HG02763 (cell line): ENCODE measurements around the gene FASTKD3.

Experiments used
- ATAC-seq: cut with Tn5 transposase; IDR thresholded peaks from one replicate; pipeline ENCODE4 v1.9.1; 2021; ENCODE audit warnings: mild to moderate bottlenecking, moderate library complexity; ENCODE audit not compliant: unreplicated experiment

The FASTKD3 gene

DNA sequence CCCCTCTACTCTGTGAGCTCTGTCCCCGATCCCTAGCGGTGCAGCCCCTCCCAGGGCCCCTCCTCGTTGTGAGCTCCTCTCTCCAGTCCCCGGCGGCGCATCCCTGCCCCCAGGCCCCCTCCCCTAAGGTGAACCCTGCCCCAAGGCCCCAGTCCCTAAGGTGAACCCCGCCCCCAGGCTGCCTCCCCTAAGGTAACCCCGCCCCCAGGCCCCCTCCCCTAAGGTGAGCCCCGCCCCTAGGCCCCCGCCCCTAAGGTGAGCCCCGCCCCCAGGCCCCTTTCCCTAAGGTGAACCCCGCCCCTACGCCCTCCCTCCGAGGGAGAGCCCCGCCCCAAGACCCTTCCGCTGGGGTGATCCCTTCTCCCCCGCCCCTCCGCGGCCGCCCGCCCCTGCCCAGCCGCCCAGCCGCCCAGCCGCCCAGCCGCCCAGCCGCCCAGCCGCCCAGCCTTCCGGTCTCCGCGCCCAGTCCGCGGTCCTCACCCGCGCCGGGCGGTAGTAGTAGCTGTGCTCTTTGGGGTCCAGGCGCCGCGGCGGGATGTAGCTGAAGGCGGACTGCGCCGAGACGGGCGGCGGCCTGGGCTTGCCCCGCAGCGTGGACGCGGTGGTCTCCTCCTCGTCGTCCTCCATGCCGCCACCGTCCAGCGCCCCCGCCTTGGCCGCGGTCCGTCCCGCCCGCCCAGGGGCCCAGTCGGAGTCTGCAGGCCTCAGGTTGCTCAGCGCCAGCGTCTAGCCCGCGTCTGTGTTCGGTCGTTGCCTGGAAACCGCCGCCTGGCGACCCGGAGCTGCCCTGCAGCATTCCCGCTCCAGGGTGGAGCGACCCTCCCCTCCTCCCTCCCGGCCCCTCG, 18.2 kb downstream of the FASTKD3 start, which contains the start of gene CFAP90:
TSS of gene CFAP90 (minus strand) at position 739 of the 845 bp plus-strand sequence. CDS start at position 627, 112 bp downstream.
- no peak for ATAC-seq

DNA sequence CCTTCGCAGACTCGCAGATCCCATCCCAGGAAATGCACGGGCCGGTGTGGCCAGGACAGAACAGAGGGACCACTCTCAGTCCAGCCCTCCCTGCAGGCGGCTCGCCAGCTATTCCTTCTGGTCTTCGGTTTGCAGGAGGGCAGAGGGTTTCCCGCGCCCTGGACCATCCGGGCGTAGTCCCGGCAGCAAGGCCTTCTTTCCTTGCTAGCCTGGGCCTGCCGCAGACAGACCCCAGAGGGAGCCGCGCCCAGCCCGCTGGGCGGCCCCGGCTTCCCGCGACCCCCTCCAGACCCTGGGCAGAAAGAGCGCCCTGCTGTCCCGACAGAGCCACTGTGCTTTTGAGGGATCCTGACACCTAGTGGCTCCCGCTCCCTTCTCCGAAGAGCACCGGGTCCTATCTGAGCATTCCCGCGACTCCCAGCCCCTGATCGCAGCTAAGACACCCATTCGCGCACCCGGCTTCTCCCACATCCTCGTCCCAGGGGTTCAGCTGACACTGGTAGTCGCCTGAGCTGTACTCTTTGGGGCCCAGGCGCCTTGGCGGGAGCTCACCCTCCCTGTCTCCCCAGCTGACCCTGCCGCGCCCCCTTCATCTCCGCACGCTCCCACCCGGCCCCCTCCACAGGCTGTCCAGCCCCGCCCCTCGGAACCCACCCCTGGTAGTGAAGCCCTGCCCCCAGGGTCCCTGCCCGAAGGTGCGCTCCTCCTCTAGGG, 19.0 kb downstream of the FASTKD3 start:
- no peak for ATAC-seq

DNA sequence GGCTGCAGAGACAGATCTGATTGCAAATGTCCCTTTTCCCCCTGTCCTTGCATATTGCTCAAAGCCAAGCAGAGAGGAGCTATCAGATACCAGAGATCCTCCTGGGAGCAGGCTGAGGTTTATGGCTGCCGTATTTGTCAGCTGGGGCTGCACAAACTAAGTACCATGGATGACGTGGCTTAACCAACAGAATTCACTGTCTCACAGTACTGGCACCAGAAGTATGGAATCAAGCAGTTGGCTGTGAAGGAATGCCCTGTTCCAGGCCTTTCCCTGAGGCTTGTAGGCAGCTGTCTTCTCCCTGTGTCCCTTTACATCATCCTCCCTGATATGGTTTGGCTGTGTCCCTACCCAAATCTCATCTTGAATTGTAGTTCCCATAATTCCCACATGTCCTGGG, 20.5 kb downstream of the FASTKD3 start:
- ATAC-seq: no peak

DNA sequence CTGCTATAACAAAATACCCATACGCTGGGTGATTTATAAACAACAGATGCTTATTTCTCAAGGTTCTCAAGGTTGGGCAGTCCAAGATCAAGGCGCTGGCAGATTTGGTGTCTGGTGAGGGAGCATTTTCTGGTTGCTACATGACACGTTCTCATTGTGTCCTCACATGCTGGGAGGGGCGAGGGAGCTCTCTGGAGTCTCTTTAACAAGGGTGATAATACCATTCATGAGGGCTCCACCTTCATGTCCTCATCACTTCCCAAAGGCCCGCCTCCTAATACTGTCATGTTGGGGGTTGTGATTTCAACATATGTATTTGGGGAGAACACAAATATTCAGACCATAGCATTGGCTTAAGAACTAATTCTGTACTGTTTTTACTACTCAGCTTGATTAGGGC, 22.5 kb downstream of the FASTKD3 start:
- no peak for ATAC-seq

DNA sequence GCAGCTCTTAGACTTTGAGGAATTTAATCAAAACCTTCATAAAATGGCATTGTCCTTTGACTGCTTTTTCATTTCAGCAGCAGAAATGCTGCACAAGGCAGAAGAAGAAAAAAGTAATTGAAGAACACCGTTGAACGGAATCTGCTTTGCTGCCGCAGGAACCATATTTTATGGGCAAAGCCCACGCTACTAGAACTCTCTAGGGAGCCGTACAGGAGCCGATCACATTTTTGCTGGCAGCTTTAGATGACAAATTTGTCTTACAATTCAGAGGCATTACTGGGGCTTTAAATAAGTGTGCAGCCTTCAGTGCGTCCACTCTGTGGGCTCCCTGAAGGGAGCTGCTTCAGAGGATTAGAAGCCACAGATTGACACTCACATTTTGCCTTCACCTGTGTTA, 23.3 kb downstream of the FASTKD3 start:
- no peak for ATAC-seq

DNA sequence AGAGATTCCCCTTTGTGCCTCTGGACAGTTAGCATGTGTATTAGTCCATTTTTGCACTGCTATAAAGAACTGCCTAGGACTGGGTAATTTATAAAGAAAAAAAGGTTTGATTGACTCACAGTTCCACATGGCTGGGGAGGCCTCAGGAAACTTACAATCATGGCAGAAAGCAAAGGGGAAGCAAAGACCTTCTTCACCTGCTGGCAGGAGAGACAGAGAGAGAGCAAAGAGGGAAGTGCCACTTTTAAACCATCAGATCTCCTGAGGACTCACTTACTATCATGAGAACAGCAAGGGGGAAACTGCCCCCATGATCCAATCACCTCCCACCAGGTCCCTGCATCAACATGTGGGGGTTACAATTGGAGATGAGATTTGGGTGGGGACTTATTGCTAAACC, 23.9 kb downstream of the FASTKD3 start:
- no peak for ATAC-seq

DNA sequence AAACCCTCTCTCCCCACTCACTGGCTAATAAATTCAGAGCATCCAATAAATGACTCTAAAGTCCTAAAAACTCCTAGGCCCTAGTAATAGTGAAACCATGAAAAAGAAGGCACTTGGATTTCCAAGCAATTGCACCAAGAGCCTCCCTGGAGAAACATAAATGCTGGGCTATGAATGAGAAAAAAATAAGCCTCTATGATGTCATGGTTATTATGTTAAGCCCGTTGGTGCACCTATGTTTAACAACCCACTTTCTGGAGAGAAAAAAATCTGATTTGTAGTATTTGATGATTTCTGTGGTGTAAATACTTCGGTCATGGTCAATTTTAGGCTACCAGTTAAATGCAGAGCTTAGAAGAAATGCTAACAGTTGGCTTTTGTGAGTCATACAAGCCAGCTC, 26.3 kb downstream of the FASTKD3 start:
- no peak for ATAC-seq

DNA sequence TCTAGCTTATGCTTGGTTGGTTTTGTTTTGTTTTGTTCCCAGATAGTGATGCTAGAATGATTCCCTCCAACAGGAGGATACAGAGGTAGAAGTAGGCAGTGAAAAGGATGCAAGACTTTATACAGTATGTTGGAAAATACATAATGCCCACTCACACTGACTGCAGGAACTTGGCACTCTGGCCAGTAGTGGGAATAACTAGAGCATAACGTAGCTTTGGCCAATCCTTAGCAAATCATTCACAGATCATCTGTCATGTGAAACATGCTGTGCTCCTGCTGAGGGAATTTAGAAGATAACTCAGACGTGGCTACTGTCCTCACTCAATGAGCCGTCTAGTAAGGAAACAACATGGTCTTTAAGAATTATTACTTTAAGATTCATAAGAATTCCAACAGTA, 31.4 kb downstream of the FASTKD3 start:
- ATAC-seq: no peak

DNA sequence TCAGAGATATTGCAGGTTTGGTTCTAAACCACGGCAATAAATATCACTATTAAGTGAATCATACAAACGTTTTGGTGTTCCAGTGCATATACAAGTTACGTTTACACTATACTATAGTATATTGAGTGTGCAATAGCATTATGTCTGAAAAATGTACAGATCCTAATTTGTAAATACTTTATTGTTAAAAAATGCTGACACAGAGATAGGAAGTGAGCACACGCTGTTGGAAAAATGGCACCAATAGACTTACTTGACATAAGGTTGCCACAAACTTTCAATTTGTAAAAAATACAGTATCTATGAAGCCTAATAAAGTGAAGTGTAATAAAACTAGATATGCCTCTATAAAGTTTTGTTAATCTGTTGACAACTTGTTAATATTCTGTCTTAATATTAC, 33.8 kb downstream of the FASTKD3 start:
- ATAC-seq: no peak

DNA sequence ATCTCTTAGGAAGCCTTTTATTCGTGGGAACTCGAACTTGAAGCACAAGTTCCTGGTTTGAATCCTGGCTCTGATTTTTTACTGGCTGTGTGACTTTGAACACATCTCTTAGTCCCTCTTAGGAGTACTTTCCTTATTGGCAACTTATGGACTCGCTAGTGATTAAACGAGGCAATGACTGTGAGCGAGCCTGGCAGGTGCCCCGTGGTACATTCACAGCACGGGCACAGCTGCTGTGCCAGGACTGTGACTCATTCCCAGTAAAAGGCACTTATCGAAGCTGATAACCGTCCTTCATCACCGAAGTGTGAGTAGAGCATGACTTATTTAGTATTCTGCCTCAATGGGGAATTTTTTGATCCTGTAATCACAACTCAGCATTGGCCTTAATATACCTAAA, 40.6 kb downstream of the FASTKD3 start:
- no peak for ATAC-seq

DNA sequence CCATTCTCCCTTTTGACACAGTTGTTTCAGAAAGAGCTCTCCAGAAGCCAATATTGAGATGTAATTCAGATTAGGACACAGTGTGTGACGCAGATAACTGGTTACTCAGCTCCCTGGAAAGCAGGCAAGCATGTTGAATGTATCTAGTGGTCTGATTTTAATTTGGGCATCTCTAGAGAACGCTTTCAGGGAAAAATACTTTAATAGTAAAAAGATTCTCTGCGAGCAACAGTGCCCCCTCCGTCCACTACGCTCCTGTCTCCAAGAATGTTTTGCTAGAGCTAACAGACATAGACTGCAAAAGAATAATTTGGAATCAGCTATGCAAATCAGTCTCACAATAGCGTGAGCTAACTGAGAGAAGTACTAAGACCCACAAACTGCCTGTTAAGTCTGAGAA, 41.2 kb downstream of the FASTKD3 start:
- no peak for ATAC-seq

DNA sequence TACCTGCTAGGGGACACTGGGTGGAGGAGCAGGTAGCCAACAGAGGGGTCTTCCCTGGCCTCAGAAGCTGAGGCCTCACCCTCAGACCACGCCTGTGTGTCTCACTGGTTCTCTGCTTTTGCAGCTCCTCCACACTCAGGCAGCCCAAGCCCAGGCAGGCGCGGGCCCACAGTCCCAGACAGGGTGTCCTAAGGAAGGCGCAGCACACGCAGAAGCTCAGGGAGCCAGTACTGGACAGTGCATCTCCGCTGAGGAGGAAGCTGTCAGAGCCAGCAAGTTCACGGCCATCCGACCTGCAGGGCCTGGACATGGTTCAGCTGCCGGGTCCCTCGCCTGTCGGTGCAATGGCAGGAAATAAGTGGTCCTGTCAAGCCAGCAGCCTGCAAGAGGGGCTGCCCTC, 43.2 kb downstream of the FASTKD3 start:
- no peak for ATAC-seq

DNA sequence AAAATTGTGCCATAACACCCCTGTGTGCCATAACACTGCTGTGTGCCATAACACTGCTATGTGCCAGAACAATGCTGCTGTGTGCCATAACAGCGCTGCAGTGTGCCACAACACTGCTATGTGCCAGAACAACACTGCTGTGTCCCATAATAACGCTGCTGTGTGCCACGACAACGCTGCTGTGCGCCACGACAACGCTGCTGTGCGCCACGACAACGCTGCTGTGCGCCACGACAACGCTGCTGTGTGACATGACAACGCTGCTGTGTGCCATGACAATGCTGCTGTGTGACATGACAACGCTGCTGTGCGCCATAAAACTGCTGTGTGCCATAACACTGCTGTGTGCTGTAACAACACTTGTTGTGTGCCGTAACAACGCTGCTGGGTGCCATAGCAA, 43.8 kb downstream of the FASTKD3 start:
- ATAC-seq: no peak

DNA sequence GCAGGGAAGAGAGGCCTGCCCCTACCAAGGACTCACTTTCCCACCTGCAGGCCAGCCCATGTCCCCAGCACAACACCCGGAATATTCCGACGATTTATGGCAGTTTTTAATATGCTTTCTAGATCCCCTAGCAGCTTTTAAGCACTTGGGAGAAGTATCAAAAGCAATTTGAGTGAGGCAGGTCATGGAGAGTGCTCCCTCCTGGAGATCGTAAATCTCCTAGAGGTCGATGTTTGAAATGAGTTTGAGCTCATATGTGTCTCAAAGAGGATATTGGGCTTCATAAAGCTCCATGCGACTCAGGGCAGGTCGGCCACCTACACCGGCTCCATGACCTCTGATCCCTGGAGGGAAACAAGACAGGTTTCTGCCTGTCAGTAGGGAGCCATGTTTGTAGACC, 45.2 kb downstream of the FASTKD3 start:
- no peak for ATAC-seq

DNA sequence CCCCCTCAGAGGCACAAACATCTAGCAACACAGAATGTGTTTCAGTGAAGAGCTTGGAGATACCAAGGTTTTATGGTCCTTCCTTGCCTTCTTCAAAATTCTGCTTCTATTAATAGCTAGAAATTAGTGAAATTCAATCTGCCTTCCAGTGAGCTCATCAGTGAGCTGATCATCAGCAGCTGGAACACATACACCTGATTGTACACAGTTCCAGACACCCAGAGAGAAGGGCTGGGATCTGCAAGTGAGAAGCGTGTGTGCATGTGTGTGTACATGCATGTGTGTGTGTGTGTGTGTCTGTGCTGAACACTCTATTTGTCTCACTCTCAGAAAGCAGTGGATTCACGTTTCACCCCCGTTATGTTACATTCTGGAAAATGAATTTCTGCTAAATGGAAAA, 46.4 kb downstream of the FASTKD3 start:
- ATAC-seq: no peak

DNA sequence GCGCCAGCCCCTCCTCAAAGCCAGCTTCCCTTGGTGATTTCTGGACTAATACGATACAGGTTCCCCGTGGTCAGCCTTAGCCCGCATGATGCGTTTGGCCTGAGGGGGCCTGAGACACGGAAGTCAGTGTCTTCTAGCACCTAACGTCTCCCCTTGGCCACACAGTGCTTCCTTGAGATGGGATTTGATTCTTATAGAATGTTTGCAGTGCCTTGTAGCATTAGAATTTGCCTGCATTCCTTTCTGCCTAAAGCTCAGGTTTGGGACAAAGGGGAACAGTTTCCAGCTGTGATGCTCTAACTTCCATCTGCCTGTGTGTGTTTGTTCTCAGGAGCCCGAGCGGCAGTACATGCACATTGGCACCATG, 52.3 kb downstream of the FASTKD3 start:
- no peak for ATAC-seq

DNA sequence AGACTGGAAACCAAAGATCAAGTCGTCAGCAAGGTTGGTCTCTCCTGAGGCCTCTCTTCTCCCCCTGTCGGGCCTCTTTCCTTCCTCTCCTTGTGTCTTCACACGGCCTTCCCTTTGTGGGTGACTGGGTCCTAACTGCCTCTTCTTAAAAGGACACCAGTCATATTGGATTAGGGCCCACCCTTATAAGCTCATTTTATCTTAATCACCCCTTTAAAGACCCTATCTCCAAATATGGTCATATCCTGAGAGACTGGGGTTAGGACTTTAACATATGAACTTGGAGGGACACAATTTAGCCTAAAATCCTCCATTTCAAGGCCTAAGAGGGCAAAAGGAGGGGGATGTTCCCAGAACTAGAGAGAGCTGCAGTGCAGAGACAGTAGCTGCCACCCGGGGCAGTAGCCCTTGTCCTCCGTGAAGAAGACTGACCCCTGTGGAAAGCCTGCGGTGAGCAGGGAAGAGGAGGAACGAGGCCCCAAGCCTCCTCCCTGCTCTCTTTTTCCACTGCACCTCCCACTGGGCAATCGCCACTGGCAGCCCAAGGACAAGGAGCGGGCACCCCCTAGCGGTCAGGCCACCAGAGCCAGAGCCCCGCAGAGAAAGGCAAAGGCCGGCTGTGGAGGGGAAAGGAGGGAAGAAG, 52.8 kb downstream of the FASTKD3 start:
- ATAC-seq: peak; percentile 94

DNA sequence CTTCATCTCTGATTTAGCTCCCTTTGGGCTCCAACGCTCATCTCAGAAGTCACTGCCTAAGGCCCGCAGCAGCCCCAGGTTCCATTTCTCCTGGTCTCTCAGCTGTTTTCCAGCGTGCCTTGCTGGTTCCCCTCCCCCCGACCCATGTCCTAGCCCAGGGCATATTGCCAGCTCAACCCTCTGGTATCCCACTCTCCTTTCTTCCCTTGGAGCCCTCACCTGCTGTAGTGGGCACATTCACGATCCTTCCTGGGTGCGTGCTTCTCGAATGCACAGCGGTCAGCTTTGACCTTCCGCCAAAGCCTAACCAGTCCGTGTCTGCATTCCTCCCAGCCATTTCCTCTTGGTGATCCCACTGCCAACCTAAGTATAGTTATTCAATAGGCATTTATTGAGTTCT, 54.0 kb downstream of the FASTKD3 start:
- ATAC-seq: no peak

DNA sequence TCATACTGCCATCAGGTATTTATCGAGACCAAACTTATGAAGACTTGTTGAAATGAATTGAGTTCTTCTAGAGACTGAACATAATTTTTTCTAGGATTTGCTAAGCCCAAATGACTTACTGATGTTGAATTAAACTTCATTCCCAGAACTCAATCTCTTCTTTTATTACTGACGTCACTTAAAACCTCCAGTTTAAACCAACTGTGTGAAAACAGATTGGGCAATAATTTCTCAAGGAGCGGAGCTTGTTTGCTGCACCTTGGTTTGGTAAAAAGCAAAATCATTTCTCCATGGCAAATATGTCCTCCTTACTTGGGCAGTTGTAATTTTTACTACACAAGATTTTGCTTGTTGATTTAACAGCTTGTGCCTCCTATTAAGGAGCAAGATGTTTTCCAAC, 55.3 kb downstream of the FASTKD3 start:
- no peak for ATAC-seq

DNA sequence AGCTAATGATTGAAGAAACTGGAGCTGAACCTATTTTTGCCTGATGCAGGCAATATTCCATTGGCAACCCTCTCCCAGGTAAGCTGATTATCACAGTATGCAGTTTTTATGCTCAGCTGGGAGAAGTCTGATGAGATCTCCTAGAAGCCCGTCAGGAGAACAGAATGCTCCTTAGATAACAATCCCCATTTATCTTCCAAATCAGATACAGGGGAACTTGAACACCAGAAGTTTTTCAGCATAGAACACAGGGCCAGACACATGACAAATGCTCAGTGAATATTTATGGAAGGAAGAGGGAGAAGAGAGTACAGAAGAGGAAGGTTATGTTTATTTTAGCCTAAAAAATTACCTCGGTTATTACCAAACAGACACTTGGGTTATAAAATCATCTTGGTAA, 55.8 kb downstream of the FASTKD3 start:
- no peak for ATAC-seq

DNA sequence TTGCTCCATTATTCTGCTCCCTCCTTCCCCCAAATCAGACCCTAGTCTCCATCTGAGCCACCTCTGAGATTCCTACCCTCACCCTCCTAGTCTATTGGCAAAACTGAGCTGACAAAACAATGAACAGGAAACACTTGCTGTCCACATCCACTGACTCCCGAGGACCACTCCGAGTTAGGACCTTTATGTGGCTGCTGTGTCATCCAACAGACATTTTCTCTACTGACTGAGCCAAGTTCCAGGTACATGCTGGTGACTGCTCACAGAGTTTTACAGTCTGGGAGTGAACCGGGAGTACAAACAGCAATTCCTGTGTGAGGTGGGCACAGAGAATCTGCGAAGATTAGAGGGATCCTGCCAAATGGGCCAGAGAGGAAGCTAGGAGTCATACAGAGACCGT, 57.1 kb downstream of the FASTKD3 start:
- no peak for ATAC-seq
